Mammary epithelial cell (primary cell): ENCODE data around the gene NXPH1.

ENCODE experiments used
- CTCF ChIP-seq, 2 donors: IDR thresholded peaks in 1 of 2; conservative IDR thresholded peaks in 1 of 2; 2 replicates each; pipeline ENCODE4 v1.5.1; 2011 to 2012; ENCODE audit warnings: inconsistent platforms in 2 of 2, low read length in 2 of 2, mild to moderate bottlenecking in 2 of 2, control low read depth in 1 of 2, low read depth in 1 of 2; ENCODE audit not compliant: insufficient read depth in 1 of 2; ENCODE audit errors: extremely low read depth in 1 of 2
- EZH2 ChIP-seq: IDR thresholded peaks from 2 replicates; pipeline ENCODE4 v1.6.1; 2012; ENCODE audit warnings: low read length, inconsistent platforms, borderline replicate concordance

GRCh38 chr7:8444468-8444769 lies 11.0 kb downstream of the NXPH1 start:
- TF ChIP-seq CTCF (conservative IDR thresholded peaks at IDR 0.05 in 1 of 2, IDR thresholded peaks at IDR 0.05 in 1 of 2; ENCODE audit: extremely low read depth in 1 of 2, insufficient read depth in 1 of 2, low read depth in 1 of 2, low read length in 2 of 2) = no peak
- no peak for TF ChIP-seq EZH2
